Measurements from ENCODE around the gene SLCO4A1. TPM values are rescaled to one million over a fixed set of nuclear protein-coding genes. Genes with fewer than 3 reads are reported as not detected.

SLCO4A1 gene
- total and polyA plus RNA-seq, 2 donors (not counting 3 experiments of a cell fraction or from before 2014, with no cell fraction given) = 1.4 to 4.1 TPM

- Histone ChIP-seq H2AFZ (ENCODE audit: low read depth, low read length) (no peak overlapping the region), H3K27ac (ENCODE audit: insufficient read depth, low read depth, low read length) (no peak overlapping the region), H3K9ac (replicated peaks; ENCODE audit: extremely low read depth, insufficient read depth, low read length) (no peak overlapping the region), H4K20me1 (replicated peaks; ENCODE audit: control insufficient read depth, extremely low read depth, insufficient read depth, low read length) (no peaks in the 10 kb centered on the region), H3K36me3 (ENCODE audit: control insufficient read depth in 2 of 2, extremely low read depth in 1 of 2, insufficient read depth in 2 of 2, low read length in 2 of 2) (no peaks in the 10 kb centered on the region), H3K4me3 (replicated peaks in 1 of 3; ENCODE audit: insufficient read depth in 1 of 3, low read depth in 1 of 3, low read length in 3 of 3) (no peak overlapping the region), H3K27me3 (ENCODE audit: control insufficient read depth in 2 of 2, insufficient read depth in 2 of 2, low read length in 2 of 2) (peaks cover 0 to 2% of the 10 kb centered on the region in 2 experiments), H3K9me1 (replicated peaks; ENCODE audit: control insufficient read depth, extremely low read depth, insufficient read depth, low read length) (no peaks in the 10 kb centered on the region), H3K4me2 (ENCODE audit: insufficient read depth, low read length) (no peak overlapping the region), H3K79me2 (ENCODE audit: control insufficient read depth, insufficient read depth, low read length) (no peaks in the 10 kb centered on the region), H3K9me3 (replicated peaks; ENCODE audit: control insufficient read depth, insufficient read depth, low read length) (no peaks in the 10 kb centered on the region), H3K4me1 (ENCODE audit: control insufficient read depth, extremely low read depth, insufficient read depth, low read length) (no peaks in the 10 kb centered on the region)
- CTCF ChIA-PET = interaction anchor here (0.9 to 1.4 kb wide), 3 partner anchors 8 to 112 kb away, joined by 3 to 4 read pairs (median 3); no protein-coding TSS in a partner anchor
- intact Hi-C loops (cut with micrococcal nuclease) = no loop called here
- no peak for TF ChIP-seq CTCF (IDR thresholded peaks at IDR 0.05; ENCODE audit: extremely low read depth in 1 of 2, insufficient read depth in 1 of 2, low read depth in 1 of 2, low read length in 2 of 2)
- no peak for TF ChIP-seq JUN (IDR thresholded peaks at IDR 0.05; ENCODE audit: borderline replicate concordance, insufficient read depth, insufficient read length, low read depth)
- no peak for TF ChIP-seq MYC (IDR thresholded peaks at IDR 0.05; ENCODE audit: low read depth, low read length)
- no peak for TF ChIP-seq POLR2A (IDR thresholded peaks at IDR 0.05; ENCODE audit: low read depth, low read length)
- TF ChIP-seq GATA2 (IDR thresholded peaks at IDR 0.05; ENCODE audit: insufficient read depth, insufficient read length, low read depth, low read length) = no peak
- no peak for TF ChIP-seq FOS (IDR thresholded peaks at IDR 0.05; ENCODE audit: borderline replicate concordance, insufficient read depth, low read length)
- TF ChIP-seq POLR2AphosphoS5 (IDR thresholded peaks at IDR 0.05; ENCODE audit: insufficient read depth, low read depth, low read length) = no peak
- TF ChIP-seq EZH2 (IDR thresholded peaks at IDR 0.05; ENCODE audit: borderline replicate concordance, low read depth, low read length, severe bottlenecking) = no peak
- POLR2A ChIA-PET = no interaction called here
- dilution Hi-C loops (cut with MboI; ENCODE audit: extremely low pct_ligation_motif_present, low sequenced_read_pairs) = no loop called here
- FAIRE-seq = no peak
- BruUV-seq (replicated peaks) = no TSS peak
- no peak for DNase-seq (ENCODE audit: low read depth, low spot score)
Measured at GRCh38 chr20:62611819-62612218, 30.5 kb upstream of the SLCO4A1 start.
